K562 (cell line): ENCODE data around the gene TMEM135. TPM values are rescaled to one million over a fixed set of nuclear protein-coding genes. Genes with fewer than 3 reads are reported as not detected.

ENCODE experiments used
- ATAC-seq: fragments of 200-7000 bp; cut with Tn5 transposase; 3 replicates; pipeline ENCODE4 v1.9.1; 2020; ENCODE audit warnings: moderate library complexity
- BruUV-seq: library from RNA; stranded (reverse); fragments of 400-500 nt; replicated peaks from 2 replicates; lab custom pipeline; 2021; lab: Mats Ljungman, UMichigan
- CTCF ChIA-PET: fragments of 300-600 bp; formaldehyde crosslinking; extraction: SDS; loops from one replicate; lab custom pipeline; 2021; ENCODE audit warnings: low intra/inter-chr PET ratio; lab: Yijun Ruan, JAX
- POLR2A ChIA-PET: fragments of 300-600, 350-650 bp; sonication (Branson Sonifier 250); formaldehyde crosslinking; extraction: SDS; loops from one replicate; lab custom pipeline; 2021; ENCODE audit warnings: antibody characterized with exemption, inconsistent platforms; lab: Yijun Ruan, JAX
- DNase-seq, 4 experiments: peaks; one replicate each; pipeline versions ENCODE4 v3.0.0 to v3.0.0-alpha.2; 2011 to 2018; ENCODE audit warnings: low spot score in 3 of 4, mixed read lengths in 3 of 4; ENCODE audit errors: extremely low read depth in 1 of 4
- FAIRE-seq: peaks from 2 replicates; lab custom pipeline; 2011; peaks lifted over from hg19 to GRCh38; lab: Jason Lieb, UNC
- H2AFZ ChIP-seq: 2 replicates; pipeline ENCODE4 v1.6.0; 2011; ENCODE audit warnings: low read depth, low read length, control low read depth, inconsistent platforms
- H3K27ac ChIP-seq: fragments of 200-600 bp; 3 replicates; pipeline ENCODE4 v1.8.0; 2011; ENCODE audit warnings: low read depth, mild to moderate bottlenecking, control low read depth, inconsistent platforms, low read length, moderate library complexity, mixed read lengths; ENCODE audit errors: extremely low read depth
- H3K27me3 ChIP-seq, 2 experiments: fragments of 300-600 bp in 1 of 2; 2 replicates in 1 of 2; 3 replicates in 1 of 2; pipeline versions ENCODE4 v1.6.0 to v1.8.0; 2011; ENCODE audit warnings: inconsistent platforms in 2 of 2, low read length in 2 of 2, mild to moderate bottlenecking in 1 of 2, mixed read lengths in 1 of 2, moderate library complexity in 1 of 2; ENCODE audit not compliant: control insufficient read depth in 2 of 2, insufficient read depth in 2 of 2
- H3K36me3 ChIP-seq: fragments of 300-600 bp; 3 replicates; pipeline ENCODE4 v1.8.0; 2011; ENCODE audit warnings: mild to moderate bottlenecking, low read length, inconsistent platforms; ENCODE audit not compliant: control insufficient read depth, insufficient read depth
- H3K4me1 ChIP-seq, 2 experiments: fragments of 200-600 bp in 1 of 2; replicated peaks in 1 of 2; 2 replicates in 1 of 2; 3 replicates in 1 of 2; pipeline versions ENCODE4 v1.5.1 to v1.8.0; 2011; ENCODE audit warnings: inconsistent platforms in 2 of 2, low read length in 2 of 2, mild to moderate bottlenecking in 1 of 2, mixed read lengths in 1 of 2, moderate library complexity in 1 of 2; ENCODE audit not compliant: control insufficient read depth in 2 of 2, insufficient read depth in 2 of 2
- H3K4me2 ChIP-seq: 2 replicates; pipeline ENCODE4 v1.6.1; 2011; ENCODE audit warnings: low read length, control low read depth, inconsistent platforms, mixed read lengths; ENCODE audit not compliant: insufficient read depth
- H3K4me3 ChIP-seq: fragments of 200-600 bp; sonication (generic), shearing (Covaris generic); 2 replicates; pipeline ENCODE4 v1.5.1; 2016; ENCODE audit warnings: control low read depth, inconsistent platforms
- H3K79me2 ChIP-seq: fragments of 200-600 bp; 3 replicates; pipeline ENCODE4 v1.8.0; 2011; ENCODE audit warnings: low read length, inconsistent platforms; ENCODE audit not compliant: control insufficient read depth, insufficient read depth
- H3K9ac ChIP-seq, 2 experiments: 2 replicates each; pipeline versions ENCODE4 v1.6.0 to v1.6.1; 2011; ENCODE audit warnings: low read depth in 2 of 2, low read length in 2 of 2, control low read depth in 1 of 2, inconsistent platforms in 1 of 2, mild to moderate bottlenecking in 1 of 2, mixed read lengths in 1 of 2; ENCODE audit not compliant: insufficient read depth in 1 of 2
- H3K9me1 ChIP-seq: one replicate; pipeline ENCODE4 v1.6.0; 2011; ENCODE audit warnings: inconsistent platforms, mild to moderate bottlenecking, low read length, moderate library complexity; ENCODE audit not compliant: control insufficient read depth, insufficient read depth
- H3K9me3 ChIP-seq: replicated peaks from 2 replicates; pipeline ENCODE4 v1.5.1; 2011; ENCODE audit warnings: low read depth, low read length, inconsistent platforms; ENCODE audit not compliant: control insufficient read depth, insufficient read depth
- H4K20me1 ChIP-seq: replicated peaks from 2 replicates; pipeline ENCODE4 v1.6.1; 2011; ENCODE audit warnings: low read length, inconsistent platforms, mixed read lengths; ENCODE audit not compliant: control insufficient read depth, insufficient read depth
- BCOR ChIP-seq: fragments of 450-650 bp; IDR thresholded peaks from 2 replicates; pipeline ENCODE4 v1.6.1; 2016
- CEBPG ChIP-seq, 3 experiments: fragments of 200-800 bp in 1 of 3; sonication (Bioruptor generic) in 1 of 3; sonication (generic) in 1 of 3; formaldehyde crosslinking in 1 of 3; IDR thresholded peaks in 2 of 3; conservative IDR thresholded peaks in 1 of 3; 2 replicates each; pipeline versions ENCODE4 v1.6.1 to v1.8.0; 2016 to 2022; ENCODE audit warnings: missing compliant biosample characterization in 2 of 3, missing genetic modification characterization in 2 of 3, mild to moderate bottlenecking in 1 of 3, missing genetic modification reagents in 1 of 3
- CXXC5 ChIP-seq: fragments of 250-450 bp; sonication (Bioruptor Pico); IDR thresholded peaks from 2 replicates; pipeline ENCODE4 v1.8.0; 2022; ENCODE audit warnings: inconsistent platforms, mild to moderate bottlenecking, moderate library complexity
- ELF1 ChIP-seq: fragments of 200-800 bp; sonication (Bioruptor generic); IDR thresholded peaks from 2 replicates; pipeline ENCODE4 v1.6.1; 2016; ENCODE audit warnings: missing genetic modification characterization, missing compliant biosample characterization
- KLF16 ChIP-seq: IDR thresholded peaks from 2 replicates; pipeline ENCODE4 v1.6.1; 2016; ENCODE audit warnings: antibody characterized with exemption
- NCOA1 ChIP-seq: fragments of 450-650 bp; IDR thresholded peaks from 2 replicates; pipeline ENCODE4 v1.6.1; 2016; ENCODE audit warnings: low read depth
- NFXL1 ChIP-seq: fragments of 450-650 bp; formaldehyde crosslinking; IDR thresholded peaks from 2 replicates; pipeline ENCODE4 v1.4.0; 2021; ENCODE audit warnings: mild to moderate bottlenecking
- PTTG1 ChIP-seq: fragments of 450-650 bp; IDR thresholded peaks from 2 replicates; pipeline ENCODE4 v1.6.1; 2016; ENCODE audit warnings: low read depth, mild to moderate bottlenecking, missing genetic modification characterization, missing compliant biosample characterization
- SMARCE1 ChIP-seq: fragments of 450-650 bp; IDR thresholded peaks from 2 replicates; pipeline ENCODE4 v1.7.1; 2016; ENCODE audit warnings: mild to moderate bottlenecking
- SNRNP70 ChIP-seq: fragments of 200-400 bp; formaldehyde crosslinking; optimal IDR thresholded peaks from 2 replicates; pipeline ENCODE3; 2017; ENCODE audit warnings: low read depth, low read length
- WHSC1 ChIP-seq: IDR thresholded peaks from one replicate; pipeline ENCODE4 v1.6.1; 2012; ENCODE audit warnings: low read length, control low read depth, inconsistent platforms
- ZKSCAN1 ChIP-seq: fragments of 150-350 bp; IDR thresholded peaks from 2 replicates; pipeline ENCODE4 v1.6.1; 2016; ENCODE audit warnings: low read depth, low read length
- ZNF76 ChIP-seq: fragments of 250-450 bp; sonication (Bioruptor Pico); IDR thresholded peaks from 2 replicates; pipeline ENCODE4 v1.4.0; 2020; ENCODE audit warnings: mild to moderate bottlenecking, moderate library complexity, borderline replicate concordance
- WGBS: fragments of 100-300 bp; shearing (Covaris generic); methylation state at CpG from one replicate; pipeline ENCODE4 v1.1.6; 2016; ENCODE audit warnings: low coverage, mixed read lengths; ENCODE audit not compliant: insufficient coverage; ENCODE audit errors: missing lambda C conversion rate; 5-methylcytosine and 5-hydroxymethylcytosine counted together
- in situ Hi-C: fragments of 300-500 bp; cut with MboI; formaldehyde crosslinking; loops from 4 replicates; pipeline ENCODE4 v1.15.0; 2018; ENCODE audit warnings: inconsistent platforms, mixed read lengths
- intact Hi-C: fragments of 100-400 bp; cut with micrococcal nuclease; formaldehyde crosslinking; loops from 2 replicates; pipeline ENCODE4 v1.14.2; 2022
- polyA plus RNA-seq, 8 experiments: library from polyadenylated mRNA; depleted of rRNA in 4 of 8; stranded (reverse) in 5 of 8; unstranded in 3 of 8; fragments of >200 nt; fragmentation: Nextera tagmentation in 2 of 8; fragmentation: Illumina TruSeq in 1 of 8; extraction: Ambion mirVana in 2 of 8; extraction: Trizol in 1 of 8; gene quantifications; 2 replicates each; pipeline versions ENCODE4 v1.2.1 to v1.2.3, GENCODE V29; 2011 to 2014; ENCODE audit warnings: inconsistent platforms in 1 of 8, missing spikeins in 1 of 8
- total RNA-seq, 7 experiments: library from RNA; depleted of rRNA in 6 of 7; stranded (reverse); fragments of >200 nt in 6 of 7; fragmentation: Illumina TruSeq in 2 of 7; extraction: Trizol in 2 of 7; gene quantifications; 2 replicates each; pipeline versions ENCODE4 v1.2.1 to v1.2.3, GENCODE V29; 2011 to 2021; ENCODE audit warnings: low replicate concordance in 1 of 7
- TF ChIP-seq, protein P1 (sequence below): sonication (generic); formaldehyde crosslinking; IDR thresholded peaks from 2 replicates; pipeline ENCODE4 v1.8.1; 2023; ENCODE audit warnings: mild to moderate bottlenecking, missing genetic modification reagents
- TF ChIP-seq, protein P2 (sequence below): fragments of 150-350 bp; IDR thresholded peaks from 2 replicates; pipeline ENCODE4 v1.6.1; 2014; ENCODE audit warnings: low read depth, mild to moderate bottlenecking, low read length, borderline replicate concordance
- TF ChIP-seq, protein P3 (sequence below): fragments of 450-650 bp; IDR thresholded peaks from 2 replicates; pipeline ENCODE4 v1.6.1; 2016; ENCODE audit warnings: low read depth, mild to moderate bottlenecking, moderate library complexity
- TF ChIP-seq, protein P4 (sequence below): fragments of 250-450 bp; sonication (Bioruptor Pico); IDR thresholded peaks from 2 replicates; pipeline ENCODE4 v1.8.0; 2021; ENCODE audit warnings: mild to moderate bottlenecking, moderate library complexity

The TMEM135 gene
- total and polyA plus RNA-seq, 9 of the 15 experiments (the other 6 are each of a cell fraction or from before 2014, with no cell fraction given): 17.3 to 53.6 (median 24.9) TPM

DNA sequence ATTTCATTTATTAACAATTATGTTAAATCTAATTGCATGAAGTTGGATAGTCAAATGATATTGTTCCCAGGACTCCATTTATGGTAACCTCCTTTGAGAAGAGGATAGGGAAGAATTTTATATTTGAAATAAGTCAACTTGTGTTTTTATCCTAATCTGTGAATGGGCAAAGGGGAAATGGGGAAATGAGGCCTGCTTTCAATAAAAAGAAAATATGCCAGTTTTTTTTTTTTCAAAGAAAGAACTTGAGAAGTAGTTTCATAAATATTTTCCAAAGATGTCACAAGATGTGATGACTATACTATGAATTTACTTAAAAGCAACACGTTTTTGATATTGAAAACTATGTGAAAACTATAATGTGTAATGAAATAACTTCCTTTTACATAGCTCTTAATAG lies 201.8 kb downstream of the TMEM135 start:
- CTCF ChIA-PET: no interaction called here
- no peaks in the 10 kb centered on the region for H3K36me3 ChIP-seq
- no peak overlapping the region for H3K27ac ChIP-seq
- ATAC-seq (no peak), DNase-seq (no peak), FAIRE-seq (no peak)
- WGBS: 0% methylated on average over 1 of the region's 1 CpG
- in situ Hi-C loops (no loop called here), intact Hi-C loops (no loop called here)
- no peaks in the 10 kb centered on the region for H3K27me3 ChIP-seq
- H3K4me2 ChIP-seq: no peak overlapping the region
- POLR2A ChIA-PET: no interaction called here
- H3K4me1 ChIP-seq: no peaks in the 10 kb centered on the region
- no peak overlapping the region for H2AFZ ChIP-seq
- no peaks in the 10 kb centered on the region for H3K9me3 ChIP-seq
- H3K79me2 ChIP-seq: no peaks in the 10 kb centered on the region
- TF ChIP-seq PTTG1 (no peak), ZNF76 (no peak), SNRNP70 (no peak), ZKSCAN1 (no peak), CEBPG (CRISPR knock-in tag; IDR thresholded peaks at IDR 0.05) (no peak), CEBPG (tag; conservative IDR thresholded peaks at IDR 0.05 in 1 of 2, IDR thresholded peaks at IDR 0.05 in 1 of 2) (no peak), WHSC1 (no peak), ELF1 (tag) (no peak), SMARCE1 (no peak), CXXC5 (CRISPR knock-in tag) (no peak), KLF16 (no peak), BCOR (no peak), NCOA1 (no peak), NFXL1 (CRISPR knock-in tag) (no peak)
- TF ChIP-seq, protein P1, sequence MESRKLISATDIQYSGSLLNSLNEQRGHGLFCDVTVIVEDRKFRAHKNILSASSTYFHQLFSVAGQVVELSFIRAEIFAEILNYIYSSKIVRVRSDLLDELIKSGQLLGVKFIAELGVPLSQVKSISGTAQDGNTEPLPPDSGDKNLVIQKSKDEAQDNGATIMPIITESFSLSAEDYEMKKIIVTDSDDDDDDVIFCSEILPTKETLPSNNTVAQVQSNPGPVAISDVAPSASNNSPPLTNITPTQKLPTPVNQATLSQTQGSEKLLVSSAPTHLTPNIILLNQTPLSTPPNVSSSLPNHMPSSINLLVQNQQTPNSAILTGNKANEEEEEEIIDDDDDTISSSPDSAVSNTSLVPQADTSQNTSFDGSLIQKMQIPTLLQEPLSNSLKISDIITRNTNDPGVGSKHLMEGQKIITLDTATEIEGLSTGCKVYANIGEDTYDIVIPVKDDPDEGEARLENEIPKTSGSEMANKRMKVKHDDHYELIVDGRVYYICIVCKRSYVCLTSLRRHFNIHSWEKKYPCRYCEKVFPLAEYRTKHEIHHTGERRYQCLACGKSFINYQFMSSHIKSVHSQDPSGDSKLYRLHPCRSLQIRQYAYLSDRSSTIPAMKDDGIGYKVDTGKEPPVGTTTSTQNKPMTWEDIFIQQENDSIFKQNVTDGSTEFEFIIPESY (CRISPR knock-in tag): no peak
- TF ChIP-seq, protein P2, sequence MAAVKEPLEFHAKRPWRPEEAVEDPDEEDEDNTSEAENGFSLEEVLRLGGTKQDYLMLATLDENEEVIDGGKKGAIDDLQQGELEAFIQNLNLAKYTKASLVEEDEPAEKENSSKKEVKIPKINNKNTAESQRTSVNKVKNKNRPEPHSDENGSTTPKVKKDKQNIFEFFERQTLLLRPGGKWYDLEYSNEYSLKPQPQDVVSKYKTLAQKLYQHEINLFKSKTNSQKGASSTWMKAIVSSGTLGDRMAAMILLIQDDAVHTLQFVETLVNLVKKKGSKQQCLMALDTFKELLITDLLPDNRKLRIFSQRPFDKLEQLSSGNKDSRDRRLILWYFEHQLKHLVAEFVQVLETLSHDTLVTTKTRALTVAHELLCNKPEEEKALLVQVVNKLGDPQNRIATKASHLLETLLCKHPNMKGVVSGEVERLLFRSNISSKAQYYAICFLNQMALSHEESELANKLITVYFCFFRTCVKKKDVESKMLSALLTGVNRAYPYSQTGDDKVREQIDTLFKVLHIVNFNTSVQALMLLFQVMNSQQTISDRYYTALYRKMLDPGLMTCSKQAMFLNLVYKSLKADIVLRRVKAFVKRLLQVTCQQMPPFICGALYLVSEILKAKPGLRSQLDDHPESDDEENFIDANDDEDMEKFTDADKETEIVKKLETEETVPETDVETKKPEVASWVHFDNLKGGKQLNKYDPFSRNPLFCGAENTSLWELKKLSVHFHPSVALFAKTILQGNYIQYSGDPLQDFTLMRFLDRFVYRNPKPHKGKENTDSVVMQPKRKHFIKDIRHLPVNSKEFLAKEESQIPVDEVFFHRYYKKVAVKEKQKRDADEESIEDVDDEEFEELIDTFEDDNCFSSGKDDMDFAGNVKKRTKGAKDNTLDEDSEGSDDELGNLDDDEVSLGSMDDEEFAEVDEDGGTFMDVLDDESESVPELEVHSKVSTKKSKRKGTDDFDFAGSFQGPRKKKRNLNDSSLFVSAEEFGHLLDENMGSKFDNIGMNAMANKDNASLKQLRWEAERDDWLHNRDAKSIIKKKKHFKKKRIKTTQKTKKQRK: no peak
- TF ChIP-seq, protein P3, sequence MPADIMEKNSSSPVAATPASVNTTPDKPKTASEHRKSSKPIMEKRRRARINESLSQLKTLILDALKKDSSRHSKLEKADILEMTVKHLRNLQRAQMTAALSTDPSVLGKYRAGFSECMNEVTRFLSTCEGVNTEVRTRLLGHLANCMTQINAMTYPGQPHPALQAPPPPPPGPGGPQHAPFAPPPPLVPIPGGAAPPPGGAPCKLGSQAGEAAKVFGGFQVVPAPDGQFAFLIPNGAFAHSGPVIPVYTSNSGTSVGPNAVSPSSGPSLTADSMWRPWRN: no peak
- TF ChIP-seq, protein P4, sequence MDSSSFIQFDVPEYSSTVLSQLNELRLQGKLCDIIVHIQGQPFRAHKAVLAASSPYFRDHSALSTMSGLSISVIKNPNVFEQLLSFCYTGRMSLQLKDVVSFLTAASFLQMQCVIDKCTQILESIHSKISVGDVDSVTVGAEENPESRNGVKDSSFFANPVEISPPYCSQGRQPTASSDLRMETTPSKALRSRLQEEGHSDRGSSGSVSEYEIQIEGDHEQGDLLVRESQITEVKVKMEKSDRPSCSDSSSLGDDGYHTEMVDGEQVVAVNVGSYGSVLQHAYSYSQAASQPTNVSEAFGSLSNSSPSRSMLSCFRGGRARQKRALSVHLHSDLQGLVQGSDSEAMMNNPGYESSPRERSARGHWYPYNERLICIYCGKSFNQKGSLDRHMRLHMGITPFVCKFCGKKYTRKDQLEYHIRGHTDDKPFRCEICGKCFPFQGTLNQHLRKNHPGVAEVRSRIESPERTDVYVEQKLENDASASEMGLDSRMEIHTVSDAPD (CRISPR knock-in tag): no peak
- no peak overlapping the region for H3K9ac ChIP-seq
- no peaks in the 10 kb centered on the region for H4K20me1 ChIP-seq
- no peaks in the 10 kb centered on the region for H3K9me1 ChIP-seq
- no TSS peak for BruUV-seq
- no peak overlapping the region for H3K4me3 ChIP-seq
